Limb (tissue), 2 donors: ENCODE results near the gene PHACTR3.

Experiments used
- DNase-seq, 2 donors: peaks; one replicate each; pipeline ENCODE4 v3.0.0-alpha.2; 2016; ENCODE audit errors: extremely low spot score in 2 of 2

The PHACTR3 gene

GRCh38 chr20:59668926-59669850, 64.8 kb downstream of the PHACTR3 start:
- peak in 1 of 2 donors; percentile 10 for DNase-seq

DNA sequence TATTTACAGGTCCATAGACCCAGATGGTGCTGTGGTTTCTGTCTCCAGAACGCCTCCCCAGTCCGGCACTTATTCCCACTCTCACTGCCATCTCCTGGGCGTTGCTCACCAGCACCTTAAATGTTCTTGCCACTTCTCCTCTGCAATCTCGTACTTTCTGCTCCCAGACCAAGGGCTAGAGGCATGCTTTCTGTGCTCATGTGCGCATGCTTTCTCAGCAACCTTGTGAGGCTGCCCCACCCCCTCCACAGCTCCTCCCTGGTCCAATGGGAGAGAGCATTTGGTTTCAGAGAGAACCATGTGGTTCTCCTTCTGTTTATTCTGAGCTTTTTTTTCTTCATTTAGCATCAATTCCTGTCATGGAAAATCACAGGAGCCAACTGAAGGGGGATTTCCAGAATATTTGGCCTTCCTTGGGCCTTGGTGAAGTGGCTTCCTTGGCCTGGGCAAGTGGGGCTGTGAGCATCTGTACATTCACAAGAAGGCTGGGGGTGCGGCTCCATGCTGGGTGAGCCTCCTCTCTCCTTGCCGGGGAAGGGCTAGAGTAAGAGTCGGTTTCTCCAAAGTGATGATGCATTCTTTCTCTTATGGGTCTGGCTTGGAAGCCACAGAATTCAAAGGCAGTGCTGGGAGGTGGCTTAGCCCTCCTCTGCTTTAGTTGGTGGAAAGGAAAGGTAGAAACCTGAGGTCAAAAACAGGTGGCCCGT, 66.6 kb downstream of the PHACTR3 start:
- no peak for DNase-seq

- no peak for DNase-seq
These were observed 67.5 kb downstream of the PHACTR3 start for GRCh38 chr20:59671661-59672471.

DNA sequence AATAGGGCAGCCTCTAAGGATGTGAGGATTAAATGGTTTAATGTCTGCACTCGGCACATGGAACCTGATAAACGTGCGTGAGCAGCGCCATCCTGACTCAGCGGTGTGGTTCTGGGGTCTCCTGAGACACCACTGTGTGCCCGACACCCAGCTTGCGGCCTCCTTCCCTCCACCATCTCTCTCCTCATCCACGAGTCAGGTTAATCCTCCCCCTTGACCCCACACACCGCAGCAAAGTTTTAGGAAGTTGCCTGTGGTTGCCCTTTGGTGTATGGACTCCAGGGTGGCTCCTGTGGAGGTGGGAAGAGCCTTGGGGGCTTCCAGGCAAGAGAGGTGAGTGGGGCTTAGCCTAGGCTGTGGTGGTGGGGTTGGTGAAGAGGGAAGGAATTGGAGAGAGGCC, 68.2 kb downstream of the PHACTR3 start:
- DNase-seq = no peak

DNA sequence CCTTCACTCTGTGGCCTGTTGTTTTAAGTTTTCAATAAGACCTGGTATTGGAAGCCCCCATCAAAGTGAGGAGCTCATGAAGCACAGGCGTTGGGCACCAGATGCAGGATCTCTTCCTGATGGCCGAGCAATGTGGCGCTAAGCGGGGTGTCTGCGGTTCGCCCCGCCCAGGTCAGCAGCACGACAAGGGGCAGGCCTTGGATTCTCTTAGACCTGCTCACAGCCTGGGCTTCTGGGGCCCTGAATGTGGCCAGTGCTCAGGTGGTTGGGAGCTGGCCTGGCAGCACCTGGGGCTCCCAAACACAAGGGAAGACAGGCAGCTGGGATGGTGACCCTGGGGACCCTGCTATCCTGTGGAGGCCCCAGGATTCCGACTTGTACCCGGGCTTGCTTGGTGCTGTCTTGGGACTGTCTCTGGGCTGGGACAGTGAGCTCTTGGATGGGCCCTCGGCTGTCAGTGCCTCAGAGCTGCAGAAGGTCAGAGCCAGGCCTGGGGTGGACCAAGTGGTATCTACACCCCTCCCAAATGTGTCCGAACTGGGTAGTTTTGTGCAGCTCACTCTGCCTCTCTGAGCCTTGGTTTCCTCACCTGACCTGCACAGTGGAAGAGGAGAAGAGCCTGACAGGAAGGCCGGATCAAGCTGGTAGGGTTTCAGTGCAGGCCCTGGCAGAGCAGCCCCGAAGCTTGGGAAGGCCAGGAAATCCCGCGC, 69.1 kb downstream of the PHACTR3 start:
- no peak for DNase-seq

DNA sequence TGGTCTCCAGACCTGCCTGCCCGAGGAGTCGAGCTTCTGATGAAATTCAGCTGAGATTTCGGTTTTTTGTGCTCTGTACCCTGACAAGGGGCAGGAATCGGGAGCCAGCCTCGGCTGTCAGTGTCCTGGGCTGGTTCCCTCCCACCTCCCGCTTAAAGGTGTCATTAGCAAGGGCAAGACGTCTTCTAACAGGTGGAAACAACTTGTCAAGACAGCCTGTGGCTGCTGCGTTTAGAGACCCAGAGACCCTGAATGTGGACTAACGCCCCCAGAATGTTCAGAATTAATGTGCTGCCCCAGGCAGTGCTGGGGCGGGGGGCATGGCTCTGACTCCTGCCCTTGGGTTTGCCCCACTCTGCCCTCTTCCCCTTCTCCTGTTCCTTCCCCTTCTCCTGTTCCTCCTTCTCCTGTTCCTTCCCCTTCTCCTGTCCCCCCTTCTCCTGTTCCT, 69.7 kb downstream of the PHACTR3 start:
- DNase-seq = no peak

- DNase-seq = no peak
These were observed 71.9 kb downstream of the PHACTR3 start for GRCh38 chr20:59676126-59676850.

DNA sequence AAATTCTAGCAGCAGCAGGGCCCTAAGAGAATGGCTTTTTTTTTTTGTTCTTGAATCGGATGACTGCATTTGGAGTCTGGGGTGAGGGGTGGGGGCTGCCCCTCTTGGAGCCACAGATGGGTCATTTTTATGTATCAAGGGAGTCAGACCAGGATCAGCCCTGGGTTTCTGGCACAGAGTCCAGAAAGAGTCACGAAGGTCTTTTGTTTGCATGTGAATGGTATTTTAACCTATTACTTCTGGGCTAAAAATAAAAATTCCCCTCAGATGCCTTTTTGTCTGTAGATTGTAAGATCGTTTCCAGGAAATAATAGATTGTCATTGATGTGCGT, 72.5 kb downstream of the PHACTR3 start:
- DNase-seq = no peak

DNA sequence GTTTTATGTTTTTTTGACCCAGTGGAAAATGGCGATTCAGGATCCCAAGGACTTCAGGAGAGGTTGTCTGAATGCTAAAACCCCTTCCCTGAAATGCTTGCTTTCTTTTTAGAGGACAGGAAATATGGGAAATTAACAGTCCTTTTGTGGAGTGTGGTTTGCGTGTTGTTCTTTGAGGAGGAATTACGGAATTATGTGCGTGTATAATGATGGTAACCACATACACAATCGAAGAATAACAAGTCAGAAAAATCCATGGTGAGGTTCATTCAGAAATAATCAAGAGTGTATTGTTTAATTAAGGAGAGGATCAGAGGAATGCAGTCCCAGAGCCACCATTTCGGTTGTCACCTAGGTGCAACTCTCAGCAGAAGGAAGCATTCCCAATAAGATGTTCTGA, 73.2 kb downstream of the PHACTR3 start:
- DNase-seq = no peak

DNA sequence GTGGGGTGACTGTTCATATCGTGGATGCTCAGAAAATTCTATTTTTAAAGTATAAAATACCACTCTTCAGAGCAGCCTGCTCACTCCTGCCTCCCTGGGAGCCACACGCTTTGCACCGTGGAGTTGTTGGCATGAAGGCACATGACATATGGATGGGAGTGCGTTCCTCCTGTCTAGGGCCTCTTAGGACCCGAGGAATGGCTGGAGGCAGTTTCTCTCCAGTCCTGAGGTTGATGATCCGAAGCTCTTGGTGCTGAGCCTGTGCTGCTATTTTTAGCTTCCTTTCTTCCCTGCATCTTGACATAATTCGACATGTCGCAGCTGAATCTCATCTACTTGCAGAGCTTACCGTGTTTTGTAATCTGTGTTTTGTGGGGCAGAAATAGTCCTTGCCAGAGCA, 73.9 kb downstream of the PHACTR3 start:
- DNase-seq = peak in 1 of 2 donors; percentile 24

- DNase-seq = no peak
These were observed 74.6 kb downstream of the PHACTR3 start for GRCh38 chr20:59678951-59679350.

DNA sequence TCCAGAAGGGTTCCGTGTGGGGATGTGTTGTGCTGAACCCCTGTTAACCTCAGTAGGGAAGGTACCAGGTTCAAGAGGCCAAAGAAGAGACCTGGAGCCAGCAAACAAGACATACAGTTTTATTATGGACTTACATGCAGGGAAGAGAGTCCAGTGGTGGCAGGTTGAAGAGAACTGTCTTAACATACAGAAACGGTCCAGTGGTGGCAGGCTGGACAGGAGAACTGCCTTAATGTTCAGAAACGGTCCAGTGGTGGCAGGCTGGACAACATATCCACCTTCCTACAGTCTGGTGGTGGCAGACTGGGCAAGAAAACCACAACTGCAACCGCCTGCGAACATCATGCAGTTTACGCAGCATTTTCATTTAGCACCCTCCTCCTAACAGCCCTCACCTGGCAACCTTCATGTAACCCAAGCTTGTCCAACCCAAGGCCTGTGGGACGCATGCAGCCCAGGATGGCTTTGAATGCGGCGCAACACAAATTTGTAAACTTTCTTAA, 75.9 kb downstream of the PHACTR3 start:
- DNase-seq = no peak

- no peak for DNase-seq
These were observed 76.5 kb downstream of the PHACTR3 start for GRCh38 chr20:59680852-59681251.

- DNase-seq = no peak
These were observed 78.3 kb downstream of the PHACTR3 start for GRCh38 chr20:59682603-59683002.

DNA sequence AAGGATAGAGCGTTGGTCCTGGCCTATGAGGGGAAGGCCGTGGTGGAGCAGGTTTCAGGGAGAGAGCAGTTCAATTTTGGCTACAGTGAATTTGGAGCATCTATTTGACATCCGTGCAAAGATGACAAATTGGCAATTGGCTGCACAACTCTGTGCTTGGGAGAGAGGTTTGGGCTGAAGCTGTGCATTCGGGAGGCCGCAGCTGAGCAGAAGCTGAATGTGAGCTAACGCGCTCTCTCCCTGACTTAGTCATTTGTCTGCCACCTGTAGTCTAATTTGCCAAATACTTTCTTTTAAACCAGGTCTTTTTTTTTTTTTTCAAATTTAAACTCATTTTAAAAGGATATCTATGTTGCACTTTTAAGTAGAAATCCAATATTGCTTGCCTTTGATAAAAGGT, 78.8 kb downstream of the PHACTR3 start:
- DNase-seq = no peak

DNA sequence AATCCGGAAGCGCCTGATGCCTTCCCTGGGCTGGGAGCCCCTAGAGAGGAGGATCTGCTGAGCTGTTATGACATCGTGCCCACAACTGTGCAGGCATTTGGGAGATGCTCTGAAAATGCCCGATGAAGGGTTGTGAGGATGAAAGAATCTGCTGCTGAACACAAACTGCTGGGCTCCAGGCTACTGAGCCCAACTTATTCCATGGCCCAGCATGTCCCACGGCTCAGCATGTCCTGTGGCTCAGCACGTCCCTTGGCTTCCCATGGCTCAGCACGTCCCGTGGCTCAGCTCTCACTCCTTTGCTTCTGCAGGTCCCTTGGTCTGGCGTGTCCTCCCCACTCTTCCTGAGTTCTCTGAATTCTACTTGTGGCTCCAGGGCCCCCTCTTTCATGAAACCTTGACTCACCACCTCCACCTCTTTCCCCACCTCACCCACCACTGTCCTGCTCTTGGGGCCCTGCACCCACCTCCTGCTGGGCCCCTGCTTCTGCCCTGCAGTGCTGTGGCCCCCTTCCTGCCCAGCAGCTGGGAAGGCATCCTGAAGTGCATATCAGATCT, 80.4 kb downstream of the PHACTR3 start:
- no peak for DNase-seq

DNA sequence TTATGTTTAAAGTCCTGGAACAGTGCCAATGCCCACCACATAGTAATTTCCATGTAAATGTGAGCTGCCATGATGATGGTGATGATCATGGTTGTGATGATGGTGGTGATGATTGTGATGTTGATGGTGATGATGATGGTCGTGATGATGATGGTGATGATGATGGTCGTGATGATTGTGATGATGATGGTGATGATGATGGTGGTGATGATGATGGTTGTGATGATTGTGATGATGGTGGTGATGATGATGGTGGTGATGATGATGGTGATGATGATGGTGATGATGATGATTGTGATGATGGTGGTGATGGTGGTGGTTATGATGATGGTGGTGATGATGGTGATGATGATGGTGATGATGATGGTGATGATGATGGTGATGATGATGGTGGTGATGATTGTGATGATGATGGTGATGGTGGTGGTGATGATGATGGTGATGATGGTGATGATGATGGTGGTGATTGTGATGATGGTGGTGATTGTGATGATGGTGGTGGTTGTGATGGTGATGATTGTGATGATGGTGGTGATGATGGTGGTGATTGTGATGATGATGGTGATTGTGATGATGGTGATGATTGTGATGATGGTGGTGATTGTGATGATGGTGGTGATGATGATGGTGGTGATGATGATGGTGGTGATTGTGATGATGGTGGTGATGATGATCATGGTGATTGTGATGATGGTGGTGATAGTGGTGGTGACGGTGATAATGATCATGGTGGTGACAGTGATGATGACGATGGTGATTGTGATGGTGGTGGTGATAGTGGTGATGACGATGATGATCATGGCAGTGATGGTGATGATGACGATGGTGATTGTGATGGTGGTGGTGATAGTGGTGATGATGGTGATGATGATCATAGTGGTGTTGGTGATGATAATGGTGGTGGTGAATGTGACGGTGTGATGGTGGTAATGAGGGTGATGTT, 82.3 kb downstream of the PHACTR3 start:
- DNase-seq = no peak

GRCh38 chr20:59688356-59688755, 84.0 kb downstream of the PHACTR3 start:
- peak in 1 of 2 donors; percentile 3 for DNase-seq

- DNase-seq = peak in 1 of 2 donors; percentile 16
These were observed 84.7 kb downstream of the PHACTR3 start for GRCh38 chr20:59688999-59689398.
